Measurements from ENCODE around the gene RAB6C.
"Not testable (repeated sequence)": the region's sequence is repeated elsewhere in the genome, so short reads cannot be mapped to it uniquely, and the experiment has no call there.

Gene RAB6C

GRCh38 chr2:129945557-129945956, 33.9 kb upstream of the RAB6C start:
- no peak for DNase-seq (ENCODE audit: extremely low spot score)
- ChIA-PET CTCF (no interaction called here), POLR2A (no interaction called here)
- no peak for TF ChIP-seq CTCF (IDR thresholded peaks at IDR 0.05; ENCODE audit: control extremely low read depth, extremely low read depth, low read depth, missing control alignments)

GRCh38 chr2:129947712-129948111, 31.8 kb upstream of the RAB6C start:
- CTCF ChIA-PET; DNase-seq (ENCODE audit: extremely low spot score); POLR2A ChIA-PET: not testable (repeated sequence)

- CTCF ChIA-PET; DNase-seq (ENCODE audit: extremely low spot score); POLR2A ChIA-PET: not testable (repeated sequence)
Measured at GRCh38 chr2:129956171-129956570, 23.3 kb upstream of the RAB6C start.

- TF ChIP-seq CTCF (IDR thresholded peaks at IDR 0.05; ENCODE audit: control extremely low read depth, extremely low read depth, low read depth, missing control alignments), result no peak
- CTCF ChIA-PET, result no interaction called here
- no peak for DNase-seq (ENCODE audit: extremely low spot score)
- POLR2A ChIA-PET, result no interaction called here
Measured at GRCh38 chr2:129957891-129958290, 21.6 kb upstream of the RAB6C start.

GRCh38 chr2:129958736-129959135, 20.7 kb upstream of the RAB6C start:
- DNase-seq (ENCODE audit: extremely low spot score); POLR2A ChIA-PET; CTCF ChIA-PET: not testable (repeated sequence)

GRCh38 chr2:129968605-129969004, 10.9 kb upstream of the RAB6C start:
- CTCF ChIA-PET; DNase-seq (ENCODE audit: extremely low spot score); POLR2A ChIA-PET: not testable (repeated sequence)

- no peak for TF ChIP-seq CTCF (IDR thresholded peaks at IDR 0.05; ENCODE audit: control extremely low read depth, extremely low read depth, low read depth, missing control alignments)
- ChIA-PET POLR2A (no interaction called here), CTCF (no interaction called here)
- no peak for DNase-seq (ENCODE audit: extremely low spot score)
Measured at GRCh38 chr2:129975016-129975774, 4.3 kb upstream of the RAB6C start.

GRCh38 chr2:129976969-129977368, 2.5 kb upstream of the RAB6C start:
- POLR2A ChIA-PET; CTCF ChIA-PET; DNase-seq (ENCODE audit: extremely low spot score): not testable (repeated sequence)

- ChIA-PET CTCF (no interaction called here), POLR2A (no interaction called here)
- TF ChIP-seq CTCF (IDR thresholded peaks at IDR 0.05; ENCODE audit: control extremely low read depth, extremely low read depth, low read depth, missing control alignments), result no peak
- DNase-seq (ENCODE audit: extremely low spot score), result no peak
Measured at GRCh38 chr2:129977986-129978385, 1.5 kb upstream of the RAB6C start.

- DNase-seq (ENCODE audit: extremely low spot score); POLR2A ChIA-PET; CTCF ChIA-PET: not testable (repeated sequence)
Measured at GRCh38 chr2:129980246-129980645, 780 bp downstream of the RAB6C start.

GRCh38 chr2:129981689-129982088, 2.2 kb downstream of the RAB6C start:
- POLR2A ChIA-PET, CTCF ChIA-PET: not testable (repeated sequence)

More at GRCh38 chr2:129981689-129982088, 2.2 kb downstream of the RAB6C start:
- not testable (repeated sequence) for DNase-seq (ENCODE audit: extremely low spot score)
